ENCODE data around the gene EWSR1.

- no peak for TF ChIP-seq CTCF (IDR thresholded peaks at IDR 0.05)
- no peak for TF ChIP-seq POLR2A (IDR thresholded peaks at IDR 0.05)
- TF ChIP-seq EP300 (IDR thresholded peaks at IDR 0.05): no peak
- TF ChIP-seq POLR2AphosphoS5 (IDR thresholded peaks at IDR 0.05): no peak
These were observed 66.1 kb downstream of the EWSR1 start for GRCh38 chr22:29334148-29334547.
